ENCODE measurements around the gene FAT1. TPM values are rescaled to one million over a fixed set of nuclear protein-coding genes. Genes with fewer than 3 reads are reported as not detected.

The FAT1 gene
- total RNA-seq, 1 donor from 2014 or later = 2.2 TPM

GRCh38 chr4:186700746-186701145 is 22.9 kb downstream of the FAT1 start:
- DNase-seq (ENCODE audit: low read depth, low spot score) = no peak

GRCh38 chr4:186699881-186700397 is 23.7 kb downstream of the FAT1 start:
- DNase-seq (ENCODE audit: low read depth, low spot score) = no peak

GRCh38 chr4:186699298-186699697 is 24.4 kb downstream of the FAT1 start:
- no peak for DNase-seq (ENCODE audit: low read depth, low spot score)

GRCh38 chr4:186698525-186698924 is 25.1 kb downstream of the FAT1 start:
- no peak for DNase-seq (ENCODE audit: low read depth, low spot score)

GRCh38 chr4:186698028-186698427 is 25.6 kb downstream of the FAT1 start:
- DNase-seq (ENCODE audit: low read depth, low spot score) = no peak

GRCh38 chr4:186695392-186695791 is 28.3 kb downstream of the FAT1 start:
- DNase-seq (ENCODE audit: low read depth, low spot score) = no peak

- DNase-seq (ENCODE audit: low read depth, low spot score) = no peak
Measured at GRCh38 chr4:186693894-186694293, 29.8 kb downstream of the FAT1 start.

- DNase-seq (ENCODE audit: low read depth, low spot score) = no peak
Measured at GRCh38 chr4:186693159-186693815, 30.4 kb downstream of the FAT1 start.

- DNase-seq (ENCODE audit: low read depth, low spot score) = no peak
Measured at GRCh38 chr4:186691396-186691795, 32.3 kb downstream of the FAT1 start.

GRCh38 chr4:186689476-186689875 is 34.2 kb downstream of the FAT1 start:
- no peak for DNase-seq (ENCODE audit: low read depth, low spot score)

- no peak for DNase-seq (ENCODE audit: low read depth, low spot score)
Measured at GRCh38 chr4:186688150-186688943, 35.3 kb downstream of the FAT1 start.

- DNase-seq (ENCODE audit: low read depth, low spot score) = no peak
Measured at GRCh38 chr4:186687265-186687664, 36.4 kb downstream of the FAT1 start.

GRCh38 chr4:186685767-186686183 is 37.9 kb downstream of the FAT1 start:
- no peak for DNase-seq (ENCODE audit: low read depth, low spot score)

- DNase-seq (ENCODE audit: low read depth, low spot score) = no peak
Measured at GRCh38 chr4:186684889-186685309, 38.8 kb downstream of the FAT1 start.

GRCh38 chr4:186684220-186684619 is 39.4 kb downstream of the FAT1 start:
- DNase-seq (ENCODE audit: low read depth, low spot score) = no peak

GRCh38 chr4:186680641-186681040 is 43.0 kb downstream of the FAT1 start:
- DNase-seq (ENCODE audit: low read depth, low spot score) = no peak

- DNase-seq (ENCODE audit: low read depth, low spot score) = no peak
Measured at GRCh38 chr4:186676531-186677161, 47.0 kb downstream of the FAT1 start.

- no peak for DNase-seq (ENCODE audit: low read depth, low spot score)
Measured at GRCh38 chr4:186669735-186670134, 53.9 kb downstream of the FAT1 start.

- no peak for DNase-seq (ENCODE audit: low read depth, low spot score)
Measured at GRCh38 chr4:186669159-186669731, 54.4 kb downstream of the FAT1 start.

- no peak for DNase-seq (ENCODE audit: low read depth, low spot score)
Measured at GRCh38 chr4:186666750-186667149, 56.9 kb downstream of the FAT1 start.

GRCh38 chr4:186666252-186666651 is 57.4 kb downstream of the FAT1 start:
- DNase-seq (ENCODE audit: low read depth, low spot score) = no peak

- no peak for DNase-seq (ENCODE audit: low read depth, low spot score)
Measured at GRCh38 chr4:186660403-186660802, 63.3 kb downstream of the FAT1 start.
